Breast epithelium (tissue), 3 donors: Measurements from ENCODE around the gene TCERG1L.

Experiments
- CTCF ChIP-seq, 3 donors: fragments of 450-650 bp; IDR thresholded peaks; one replicate each; pipeline ENCODE4 v1.5.1; 2016 to 2017; ENCODE audit warnings: antibody characterized with exemption in 3 of 3, mild to moderate bottlenecking in 3 of 3, moderate library complexity in 3 of 3
- POLR2A ChIP-seq: fragments of 450-650 bp; IDR thresholded peaks from one replicate; pipeline ENCODE4 v1.6.1; 2016; ENCODE audit warnings: antibody characterized with exemption, mild to moderate bottlenecking, moderate library complexity

GRCh38 chr10:131210181-131210580, 101.3 kb downstream of the TCERG1L start:
- TF ChIP-seq CTCF (IDR thresholded peaks at IDR 0.05), result no peak
- TF ChIP-seq POLR2A, result no peak
